RWPE2 (cell line): Measurements from ENCODE around the gene SNX7.

Source experiments
- ATAC-seq: fragments of 200-7000 bp; cut with Tn5 transposase; 3 replicates; pipeline ENCODE4 v1.9.1; 2021; ENCODE audit warnings: low read depth
- DNase-seq: peaks from one replicate; pipeline ENCODE4 v3.0.0-alpha.2; 2020; ENCODE audit warnings: low spot score
- H3K27ac ChIP-seq: fragments of 450-650 bp; 2 replicates; pipeline ENCODE4 v1.5.1; 2017; ENCODE audit warnings: mild to moderate bottlenecking; ENCODE audit not compliant: poor library complexity, severe bottlenecking
- H3K27me3 ChIP-seq: fragments of 250-450 bp; sonication (Bioruptor Pico); 2 replicates; pipeline ENCODE4 v1.5.1; 2021; ENCODE audit warnings: mild to moderate bottlenecking, moderate library complexity; ENCODE audit not compliant: insufficient read depth, poor library complexity, severe bottlenecking
- H3K36me3 ChIP-seq: fragments of 250-450 bp; sonication (Bioruptor Pico); 2 replicates; pipeline ENCODE4 v1.5.1; 2020; ENCODE audit warnings: low read depth, mild to moderate bottlenecking, moderate library complexity
- H3K4me1 ChIP-seq: fragments of 250-450 bp; sonication (Bioruptor Pico); 2 replicates; pipeline ENCODE4 v1.5.1; 2021; ENCODE audit warnings: mild to moderate bottlenecking, moderate library complexity; ENCODE audit not compliant: insufficient read depth, poor library complexity, severe bottlenecking
- H3K4me3 ChIP-seq: fragments of 250-450 bp; sonication (Bioruptor Pico); 2 replicates; pipeline ENCODE4 v1.5.1; 2021; ENCODE audit warnings: mild to moderate bottlenecking, moderate library complexity; ENCODE audit not compliant: severe bottlenecking
- H3K9me3 ChIP-seq: fragments of 250-450 bp; sonication (Bioruptor Pico); 2 replicates; pipeline ENCODE4 v1.5.1; 2021; ENCODE audit warnings: mild to moderate bottlenecking, moderate library complexity; ENCODE audit not compliant: severe bottlenecking
- CTCF ChIP-seq: fragments of 450-650 bp; IDR thresholded peaks from one replicate; pipeline ENCODE4 v1.5.1; 2017; ENCODE audit warnings: mild to moderate bottlenecking, moderate library complexity; ENCODE audit not compliant: poor library complexity, severe bottlenecking

The SNX7 gene

GRCh38 chr1:98675282-98675681, 13.8 kb downstream of the SNX7 start:
- ATAC-seq (no peak), DNase-seq (no peak)
- TF ChIP-seq CTCF = no peak
- H3K4me1 ChIP-seq = peaks cover 16% of the 10 kb centered on the region
- H3K9me3 ChIP-seq = no peaks in the 10 kb centered on the region
- no peak overlapping the region for H3K27ac ChIP-seq
- H3K36me3 ChIP-seq = peaks cover 14% of the 10 kb centered on the region; the same call in 1 of the 2 replicates
- H3K27me3 ChIP-seq = no peaks in the 10 kb centered on the region
- H3K4me3 ChIP-seq = no peak overlapping the region

GRCh38 chr1:98677288-98677687, 15.8 kb downstream of the SNX7 start:
- H3K4me3 ChIP-seq = no peak overlapping the region
- no peak for TF ChIP-seq CTCF
- H3K4me1 ChIP-seq = peaks cover 16% of the 10 kb centered on the region
- no peaks in the 10 kb centered on the region for H3K9me3 ChIP-seq
- peaks cover 14% of the 10 kb centered on the region; the same call in 1 of the 2 replicates for H3K36me3 ChIP-seq
- H3K27me3 ChIP-seq = no peaks in the 10 kb centered on the region
- ATAC-seq (peak; percentile 100), DNase-seq (peak; percentile 65)
- peak overlapping the region; percentile 40 for H3K27ac ChIP-seq

GRCh38 chr1:98681812-98682211, 20.3 kb downstream of the SNX7 start:
- no peak for TF ChIP-seq CTCF
- no peaks in the 10 kb centered on the region for H3K9me3 ChIP-seq
- H3K27me3 ChIP-seq = no peaks in the 10 kb centered on the region
- peaks cover 8% of the 10 kb centered on the region for H3K4me1 ChIP-seq
- no peak overlapping the region for H3K27ac ChIP-seq
- H3K36me3 ChIP-seq = peaks cover 22% of the 10 kb centered on the region
- no peak for ATAC-seq
- no peak for DNase-seq
- no peak overlapping the region for H3K4me3 ChIP-seq

- no peak for DNase-seq
Observed at GRCh38 chr1:98688110-98688739, 26.7 kb downstream of the SNX7 start.

More at GRCh38 chr1:98688110-98688739, 26.7 kb downstream of the SNX7 start:
- no peak overlapping the region for H3K27ac ChIP-seq
- no peak overlapping the region for H3K4me3 ChIP-seq
- no peak for ATAC-seq
- H3K36me3 ChIP-seq = peaks cover 31% of the 10 kb centered on the region
- H3K27me3 ChIP-seq = no peaks in the 10 kb centered on the region
- H3K4me1 ChIP-seq = no peaks in the 10 kb centered on the region
- no peak for TF ChIP-seq CTCF
- no peaks in the 10 kb centered on the region for H3K9me3 ChIP-seq
